Uterus (tissue), 4 donors: ENCODE measurements around the gene SLC31A2. TPM values are rescaled to one million over a fixed set of nuclear protein-coding genes. Genes with fewer than 3 reads are reported as not detected.

Experiments
- DNase-seq, 2 donors: peaks; one replicate each; pipeline ENCODE4 v3.0.0-alpha.2; 2019 to 2020
- H3K27ac ChIP-seq, 2 donors: fragments of 200-600 bp; sonication (generic); 1 replicate in 1 of 2; 2 replicates in 1 of 2; pipeline ENCODE4 v1.5.1; 2016 to 2018
- H3K27me3 ChIP-seq, 2 donors: fragments of 200-600 bp; sonication (generic); one replicate each; pipeline ENCODE4 v1.5.1; 2018 to 2019; ENCODE audit warnings: control low read depth in 1 of 2
- H3K36me3 ChIP-seq, 2 donors: fragments of 200-600 bp; sonication (generic); one replicate each; pipeline ENCODE4 v1.5.1; 2019; ENCODE audit warnings: control low read depth in 1 of 2
- H3K4me1 ChIP-seq, 2 donors: fragments of 200-600 bp; sonication (generic); one replicate each; pipeline ENCODE4 v1.5.1; 2018 to 2019; ENCODE audit warnings: control low read depth in 1 of 2
- H3K4me3 ChIP-seq, 2 donors: fragments of 200-600 bp; sonication (generic); 1 replicate in 1 of 2; 2 replicates in 1 of 2; pipeline ENCODE4 v1.5.1; 2018 to 2019; ENCODE audit warnings: mild to moderate bottlenecking in 1 of 2
- H3K9me3 ChIP-seq, 2 donors: fragments of 200-600 bp; sonication (generic); one replicate each; pipeline ENCODE4 v1.5.1; 2019; ENCODE audit warnings: control low read depth in 1 of 2
- POLR2A ChIP-seq, 2 donors: fragments of 450-650 bp; IDR thresholded peaks; one replicate each; pipeline ENCODE4 v1.6.1; 2016; ENCODE audit warnings: antibody characterized with exemption in 2 of 2, mild to moderate bottlenecking in 1 of 2, moderate library complexity in 1 of 2
- intact Hi-C: fragments of 100-400 bp; cut with DNase I; formaldehyde crosslinking; loops from one replicate; pipeline ENCODE4 v1.15.1; 2023; ENCODE audit warnings: low total_unique reads
- total RNA-seq, 4 donors: library from RNA; depleted of rRNA in 3 of 4; stranded (reverse); fragments of >200 nt in 3 of 4; gene quantifications; one replicate each; pipeline versions ENCODE4 v1.1.0 to v1.2.4, GENCODE V29; 2014 to 2023
- TF ChIP-seq, protein P1 (sequence below), 4 experiments: fragments of 200-600 bp in 2 of 4; fragments of 450-650 bp in 2 of 4; sonication (generic) in 2 of 4; IDR thresholded peaks; one replicate each; pipeline ENCODE4 v1.5.1; 2016 to 2019; ENCODE audit warnings: antibody characterized with exemption in 4 of 4, mild to moderate bottlenecking in 2 of 4, moderate library complexity in 1 of 4
- donor health status: DM: yes; HTN: yes; CAD: no.

Gene SLC31A2
- total RNA-seq, 4 donors from 2014 or later, result 3.0 to 20.0 (median 7.4) TPM

DNA sequence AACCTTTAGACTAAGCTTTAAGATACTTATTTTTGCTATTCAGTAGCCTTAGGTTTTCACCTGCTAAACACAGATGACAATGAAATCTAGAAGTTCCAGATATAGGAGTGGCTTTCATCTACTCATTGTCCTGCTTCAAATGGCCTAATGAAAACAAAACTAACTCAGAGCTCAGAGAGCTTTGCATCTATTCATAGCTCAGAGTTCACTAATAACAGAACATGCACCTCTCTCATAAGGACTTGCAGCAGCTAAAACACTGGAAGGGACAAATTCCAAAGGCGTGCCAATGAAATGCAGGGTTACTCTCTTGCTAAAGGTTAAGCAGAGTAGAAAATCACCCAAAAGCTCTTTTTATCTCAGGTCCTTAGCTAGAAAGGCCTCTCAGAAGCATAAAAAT, 29.0 kb downstream of the SLC31A2 start:
- intact Hi-C loops, result no loop called here
- H3K36me3 ChIP-seq, result no peaks in the 10 kb centered on the region

DNA sequence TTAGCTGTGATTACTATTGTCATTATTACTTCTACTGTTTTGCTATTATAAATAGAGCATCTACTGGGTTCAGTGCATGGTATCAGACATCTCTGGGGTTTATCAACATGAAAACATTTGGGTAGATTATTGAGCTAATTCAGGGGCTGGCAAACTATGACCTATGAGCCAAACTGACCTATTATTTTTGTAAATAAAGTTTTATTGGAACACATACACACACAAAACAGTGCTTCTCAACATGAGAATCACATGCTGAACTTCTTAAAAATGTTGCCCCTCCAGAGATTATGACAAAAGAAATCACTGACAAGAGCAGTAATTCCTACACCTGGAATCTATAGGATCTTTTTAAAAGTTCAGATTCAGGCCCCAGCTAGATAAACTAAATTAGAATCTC, 30.4 kb downstream of the SLC31A2 start:
- TF ChIP-seq, protein P1, sequence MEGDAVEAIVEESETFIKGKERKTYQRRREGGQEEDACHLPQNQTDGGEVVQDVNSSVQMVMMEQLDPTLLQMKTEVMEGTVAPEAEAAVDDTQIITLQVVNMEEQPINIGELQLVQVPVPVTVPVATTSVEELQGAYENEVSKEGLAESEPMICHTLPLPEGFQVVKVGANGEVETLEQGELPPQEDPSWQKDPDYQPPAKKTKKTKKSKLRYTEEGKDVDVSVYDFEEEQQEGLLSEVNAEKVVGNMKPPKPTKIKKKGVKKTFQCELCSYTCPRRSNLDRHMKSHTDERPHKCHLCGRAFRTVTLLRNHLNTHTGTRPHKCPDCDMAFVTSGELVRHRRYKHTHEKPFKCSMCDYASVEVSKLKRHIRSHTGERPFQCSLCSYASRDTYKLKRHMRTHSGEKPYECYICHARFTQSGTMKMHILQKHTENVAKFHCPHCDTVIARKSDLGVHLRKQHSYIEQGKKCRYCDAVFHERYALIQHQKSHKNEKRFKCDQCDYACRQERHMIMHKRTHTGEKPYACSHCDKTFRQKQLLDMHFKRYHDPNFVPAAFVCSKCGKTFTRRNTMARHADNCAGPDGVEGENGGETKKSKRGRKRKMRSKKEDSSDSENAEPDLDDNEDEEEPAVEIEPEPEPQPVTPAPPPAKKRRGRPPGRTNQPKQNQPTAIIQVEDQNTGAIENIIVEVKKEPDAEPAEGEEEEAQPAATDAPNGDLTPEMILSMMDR (IDR thresholded peaks at IDR 0.05), result no peak
- TF ChIP-seq POLR2A (IDR thresholded peaks at IDR 0.05), result no peak
- no peaks in the 10 kb centered on the region for H3K36me3 ChIP-seq

More for the DNA sequence above, 29.0 kb downstream of the SLC31A2 start:
- Histone ChIP-seq H3K27ac (no peak overlapping the region), H3K4me3 (no peak overlapping the region), H3K27me3 (no peaks in the 10 kb centered on the region), H3K4me1 (no peaks in the 10 kb centered on the region), H3K9me3 (no peaks in the 10 kb centered on the region)
- TF ChIP-seq, protein P1 (IDR thresholded peaks at IDR 0.05), result no peak
- TF ChIP-seq POLR2A (IDR thresholded peaks at IDR 0.05), result no peak
- DNase-seq, result no peak

DNA sequence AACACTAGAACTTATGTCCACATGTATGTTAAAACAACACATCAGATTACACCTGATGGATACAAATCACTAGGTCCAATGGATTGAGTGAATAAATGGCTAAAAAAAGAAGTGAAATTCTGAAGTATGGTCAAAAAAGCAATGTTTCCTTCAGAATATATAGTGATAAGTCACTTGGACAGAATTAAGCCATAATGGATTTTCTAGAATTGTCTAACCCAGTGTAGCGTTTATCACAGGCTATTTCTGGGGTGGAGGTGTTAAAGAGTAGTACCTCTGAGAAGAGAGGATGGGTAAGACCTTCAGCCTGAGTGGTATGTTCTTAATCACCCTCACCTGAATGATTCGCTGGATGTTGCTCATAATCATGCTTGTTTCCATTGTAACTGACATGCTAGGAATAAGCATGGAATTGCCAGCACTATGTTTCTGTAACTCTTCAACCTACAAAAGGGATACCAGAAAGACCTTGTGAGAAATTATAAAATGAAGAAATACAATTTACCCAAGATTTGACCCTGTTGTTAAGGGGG, 33.2 kb downstream of the SLC31A2 start:
- DNase-seq, result no peak

More for the DNA sequence above, 30.4 kb downstream of the SLC31A2 start:
- Histone ChIP-seq H3K9me3 (no peaks in the 10 kb centered on the region), H3K27ac (no peak overlapping the region), H3K4me3 (no peak overlapping the region), H3K4me1 (no peaks in the 10 kb centered on the region), H3K27me3 (no peaks in the 10 kb centered on the region)
- DNase-seq, result no peak
- intact Hi-C loops, result no loop called here

DNA sequence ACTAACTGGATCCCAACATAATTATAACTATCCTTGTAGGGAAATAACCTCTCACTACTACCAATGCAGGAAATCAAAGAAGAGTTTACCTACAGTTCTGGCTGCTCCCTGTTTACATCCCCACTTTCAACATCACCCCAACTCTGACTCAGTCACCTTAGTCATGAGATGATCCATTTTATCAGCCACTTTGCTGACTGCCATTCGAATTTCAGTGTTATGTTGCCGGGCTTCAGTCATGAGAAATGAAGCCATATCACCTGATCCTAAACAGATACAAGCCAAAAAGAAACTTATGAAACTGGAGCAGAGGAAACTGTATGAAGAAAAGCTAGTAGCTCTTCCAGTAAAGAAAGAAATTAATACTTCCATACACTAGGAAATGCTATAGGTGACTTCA, 33.7 kb downstream of the SLC31A2 start:
- TF ChIP-seq POLR2A (IDR thresholded peaks at IDR 0.05), result no peak
- TF ChIP-seq, protein P1 (IDR thresholded peaks at IDR 0.05), result no peak
- H3K4me3 ChIP-seq, result no peak overlapping the region
- DNase-seq, result no peak
- intact Hi-C loops, result no loop called here
- H3K27ac ChIP-seq, result no peak overlapping the region
- no peaks in the 10 kb centered on the region for H3K36me3 ChIP-seq
- no peaks in the 10 kb centered on the region for H3K4me1 ChIP-seq
- no peaks in the 10 kb centered on the region for H3K9me3 ChIP-seq
- no peaks in the 10 kb centered on the region for H3K27me3 ChIP-seq

More for the DNA sequence above, 33.2 kb downstream of the SLC31A2 start:
- no peaks in the 10 kb centered on the region for H3K9me3 ChIP-seq
- no peak for TF ChIP-seq POLR2A (IDR thresholded peaks at IDR 0.05)
- TF ChIP-seq, protein P1 (IDR thresholded peaks at IDR 0.05), result no peak
- no peak overlapping the region for H3K4me3 ChIP-seq
- H3K27me3 ChIP-seq, result no peaks in the 10 kb centered on the region
- H3K27ac ChIP-seq, result no peak overlapping the region
- no peaks in the 10 kb centered on the region for H3K4me1 ChIP-seq
- intact Hi-C loops, result no loop called here
- no peaks in the 10 kb centered on the region for H3K36me3 ChIP-seq

DNA sequence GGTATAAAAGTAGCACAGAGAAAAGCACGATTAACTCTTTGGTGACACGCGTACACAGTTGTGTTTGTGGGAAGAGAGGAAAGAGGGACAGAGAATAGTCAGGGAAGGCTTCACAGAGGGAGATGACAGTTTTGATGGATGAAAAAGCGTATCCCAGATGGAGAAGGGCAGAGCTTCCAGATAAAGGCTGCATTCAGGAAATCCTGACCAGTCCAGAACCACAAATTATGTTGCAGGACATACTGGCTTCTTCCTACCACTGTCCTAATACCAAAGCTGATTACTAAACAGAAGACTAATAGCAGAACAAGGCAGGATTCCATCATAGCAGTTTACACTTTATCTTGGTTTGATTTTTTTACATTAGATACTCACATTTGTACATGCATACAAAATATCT, 34.5 kb downstream of the SLC31A2 start:
- no peak for TF ChIP-seq POLR2A (IDR thresholded peaks at IDR 0.05)
- TF ChIP-seq, protein P1 (IDR thresholded peaks at IDR 0.05), result no peak
- intact Hi-C loops, result no loop called here
- Histone ChIP-seq H3K27me3 (no peaks in the 10 kb centered on the region), H3K9me3 (no peaks in the 10 kb centered on the region), H3K4me3 (no peak overlapping the region), H3K36me3 (no peaks in the 10 kb centered on the region), H3K27ac (no peak overlapping the region), H3K4me1 (no peaks in the 10 kb centered on the region)
- no peak for DNase-seq
